HT-29 (cell line): ENCODE results near the gene DMD. TPM values are rescaled to one million over a fixed set of nuclear protein-coding genes. Genes with fewer than 3 reads are reported as not detected.
A peak's percentile ranks its signal among the peaks of the same experiment; 100 is the strongest.
"Not testable (repeated sequence)": the region's sequence is repeated elsewhere in the genome, so short reads cannot be mapped to it uniquely, and the experiment has no call there.

ENCODE experiments used
- DNase-seq: peaks from one replicate; pipeline ENCODE4 v3.0.0-alpha.2; 2015; ENCODE audit warnings: low spot score
- total RNA-seq: library from RNA; depleted of rRNA; stranded (reverse); fragments of >200 nt; shearing (Covaris generic); gene quantifications from 2 replicates; pipeline ENCODE4 v1.2.3, GENCODE V29; 2014

The DMD gene
- total RNA-seq, 1 experiment from 2014 or later, result not detected

GRCh38 chrX:31629195-31629594 lies 1582.2 kb downstream of the DMD start:
- no peak for DNase-seq

GRCh38 chrX:31609130-31609529 lies 1602.2 kb downstream of the DMD start:
- DNase-seq, result no peak

- DNase-seq, result no peak
Observed at GRCh38 chrX:31608638-31609037, 1602.7 kb downstream of the DMD start.

- DNase-seq, result no peak
Observed at GRCh38 chrX:31606771-31607170, 1604.6 kb downstream of the DMD start.

- DNase-seq, result no peak
Observed at GRCh38 chrX:31604629-31605221, 1606.6 kb downstream of the DMD start.

GRCh38 chrX:31603411-31604120 lies 1607.8 kb downstream of the DMD start:
- DNase-seq, result no peak

- no peak for DNase-seq
Observed at GRCh38 chrX:31600823-31601222, 1610.5 kb downstream of the DMD start.

- no peak for DNase-seq
Observed at GRCh38 chrX:31593353-31593752, 1618.0 kb downstream of the DMD start.

GRCh38 chrX:31591355-31591754 lies 1620.0 kb downstream of the DMD start:
- no peak for DNase-seq

GRCh38 chrX:31590581-31591114 lies 1620.7 kb downstream of the DMD start:
- peak; percentile 6 for DNase-seq

- DNase-seq, result no peak
Observed at GRCh38 chrX:31589503-31589902, 1621.8 kb downstream of the DMD start.

- DNase-seq, result no peak
Observed at GRCh38 chrX:31588355-31588754, 1623.0 kb downstream of the DMD start.

GRCh38 chrX:31583892-31584291 lies 1627.5 kb downstream of the DMD start:
- DNase-seq, result not testable (repeated sequence)

GRCh38 chrX:31580726-31581125 lies 1630.6 kb downstream of the DMD start:
- DNase-seq, result no peak

GRCh38 chrX:31580227-31580626 lies 1631.1 kb downstream of the DMD start:
- DNase-seq, result no peak

- DNase-seq, result no peak
Observed at GRCh38 chrX:31572360-31572759, 1639.0 kb downstream of the DMD start.

- no peak for DNase-seq
Observed at GRCh38 chrX:31570658-31571057, 1640.7 kb downstream of the DMD start.

- no peak for DNase-seq
Observed at GRCh38 chrX:31563792-31564191, 1647.6 kb downstream of the DMD start.

- no peak for DNase-seq
Observed at GRCh38 chrX:31555506-31555905, 1655.8 kb downstream of the DMD start.

GRCh38 chrX:31551913-31552312 lies 1659.4 kb downstream of the DMD start:
- DNase-seq, result no peak

GRCh38 chrX:31550158-31550557 lies 1661.2 kb downstream of the DMD start:
- DNase-seq, result no peak

- no peak for DNase-seq
Observed at GRCh38 chrX:31547816-31548215, 1663.5 kb downstream of the DMD start.

- DNase-seq, result no peak
Observed at GRCh38 chrX:31547416-31547815, 1663.9 kb downstream of the DMD start.
